ENCODE results near the gene JAG1.

Gene JAG1

DNA sequence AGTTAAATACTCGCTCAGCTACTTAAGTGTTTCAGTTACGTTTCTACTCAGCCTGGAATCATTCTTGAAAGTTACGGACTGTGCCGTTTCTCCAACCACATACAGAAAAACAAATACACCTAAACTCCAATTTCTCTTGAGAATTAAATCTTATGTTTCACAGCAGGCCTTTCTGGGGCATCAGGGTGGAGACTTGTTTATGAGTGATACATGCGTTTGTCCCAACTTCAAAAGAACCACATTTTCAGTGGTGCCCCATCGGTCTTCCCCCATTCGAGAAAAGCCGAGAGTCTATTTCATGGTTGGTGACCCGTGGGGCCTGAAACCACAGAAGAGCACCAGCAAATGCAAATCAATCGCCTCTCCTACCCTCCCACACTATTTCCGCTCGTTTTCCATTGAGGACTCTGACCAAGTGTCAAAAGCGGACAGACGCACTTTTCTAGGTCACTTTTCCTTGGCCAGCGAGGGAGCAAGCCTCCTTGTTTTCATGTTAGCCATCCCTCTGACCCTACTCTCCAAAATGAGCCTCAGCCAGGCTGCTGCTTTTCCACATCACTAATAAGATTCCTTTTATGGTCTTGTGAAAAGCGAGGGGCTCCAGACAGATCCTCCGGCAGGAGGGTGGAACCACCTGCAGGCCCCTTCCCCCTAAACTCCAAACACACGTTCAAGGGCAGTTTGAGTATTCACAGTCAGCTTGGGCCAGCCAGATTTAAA, 3.1 kb downstream of the JAG1 start:
- Histone ChIP-seq H3K27me3 (replicated peaks; ENCODE audit: control insufficient read depth, insufficient read depth, low read length, poor library complexity, severe bottlenecking) (peaks cover 22% of the 10 kb centered on the region), H3K4me3 (ENCODE audit: insufficient read depth, low read depth, low read length, poor library complexity, severe bottlenecking) (no peak overlapping the region), H3K27ac (ENCODE audit: insufficient read depth, low read length, poor library complexity, severe bottlenecking) (no peak overlapping the region), H3K9me3 (ENCODE audit: control insufficient read depth, low read length) (no peaks in the 10 kb centered on the region), H3K36me3 (ENCODE audit: control insufficient read depth, insufficient read depth, low read length) (no peaks in the 10 kb centered on the region), H3K4me1 (ENCODE audit: control insufficient read depth, insufficient read depth, low read length, poor library complexity, severe bottlenecking) (peaks cover 19% of the 10 kb centered on the region)
- no peak for DNase-seq

DNA sequence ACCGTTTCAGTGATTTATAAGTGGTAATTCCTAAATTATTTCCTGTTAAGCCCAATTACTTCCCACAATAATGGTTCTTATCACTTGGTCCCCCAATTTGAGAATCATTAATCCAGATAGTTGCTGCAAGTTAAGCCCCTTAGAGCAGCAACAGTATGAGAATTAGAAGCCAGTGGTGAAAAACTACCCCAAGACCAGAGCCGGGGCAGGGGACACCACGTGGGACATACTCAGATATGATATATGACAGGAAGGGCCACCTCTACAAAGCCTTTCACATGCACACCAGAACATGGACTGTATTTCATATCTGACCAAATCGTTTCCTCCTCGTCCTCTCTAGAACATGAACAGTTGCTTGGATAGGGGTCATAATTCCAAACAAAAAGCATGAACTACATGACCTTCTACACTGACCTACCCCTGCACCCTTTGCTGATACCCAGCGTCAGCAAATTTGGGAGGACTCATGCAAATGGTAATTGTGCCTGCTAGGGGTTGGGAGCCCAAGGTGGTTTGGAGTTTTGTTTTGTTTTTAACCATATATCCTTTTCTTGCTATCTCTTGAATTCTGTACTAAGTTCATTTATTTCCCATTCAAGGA, 3.9 kb downstream of the JAG1 start:
- no peak overlapping the region for H3K27ac ChIP-seq (ENCODE audit: insufficient read depth, low read length, poor library complexity, severe bottlenecking)

DNA sequence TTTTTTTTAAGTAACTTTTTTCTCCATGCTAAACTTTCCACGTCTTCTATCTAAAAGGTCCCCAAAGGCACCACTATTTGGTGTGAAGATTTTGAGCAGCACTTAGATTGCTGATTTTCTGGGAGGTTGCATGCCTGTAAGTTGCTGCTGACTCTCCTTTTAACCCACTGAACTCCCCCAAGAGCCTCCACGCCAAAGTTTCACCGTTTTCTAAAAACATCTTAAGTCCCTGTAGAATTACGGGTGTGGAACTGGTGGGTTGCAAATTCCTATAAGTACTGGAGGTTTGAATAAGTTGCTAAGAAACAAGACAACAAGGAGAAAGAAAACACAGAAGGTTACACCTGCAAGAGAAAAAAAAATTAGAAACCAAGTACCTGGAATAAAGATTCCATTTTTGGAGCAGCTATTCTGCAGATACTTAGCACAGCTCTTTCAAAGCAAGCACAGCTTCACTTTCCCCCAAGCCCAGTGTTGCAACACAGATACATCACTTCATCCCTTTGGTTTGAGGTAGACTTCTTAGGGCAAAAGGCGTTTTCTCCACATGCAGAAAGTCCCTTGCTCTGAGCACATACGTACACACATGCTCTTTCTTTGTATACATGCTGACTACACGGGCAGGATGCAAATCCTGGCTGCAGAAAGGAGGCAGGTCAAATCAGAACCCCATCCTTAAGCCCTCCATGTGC, 5.0 kb downstream of the JAG1 start:
- Histone ChIP-seq H3K36me3 (ENCODE audit: control insufficient read depth, insufficient read depth, low read length) (no peaks in the 10 kb centered on the region), H3K9me3 (ENCODE audit: control insufficient read depth, low read length) (no peaks in the 10 kb centered on the region), H3K4me1 (ENCODE audit: control insufficient read depth, insufficient read depth, low read length, poor library complexity, severe bottlenecking) (peaks cover 13% of the 10 kb centered on the region), H3K4me3 (ENCODE audit: insufficient read depth, low read depth, low read length, poor library complexity, severe bottlenecking) (no peak overlapping the region), H3K27ac (ENCODE audit: insufficient read depth, low read length, poor library complexity, severe bottlenecking) (no peak overlapping the region), H3K27me3 (replicated peaks; ENCODE audit: control insufficient read depth, insufficient read depth, low read length, poor library complexity, severe bottlenecking) (peaks cover 13% of the 10 kb centered on the region)
- no peak for DNase-seq

More for the DNA sequence above, 3.9 kb downstream of the JAG1 start:
- DNase-seq: no peak
- Histone ChIP-seq H3K36me3 (ENCODE audit: control insufficient read depth, insufficient read depth, low read length) (no peaks in the 10 kb centered on the region), H3K9me3 (ENCODE audit: control insufficient read depth, low read length) (no peaks in the 10 kb centered on the region), H3K4me3 (ENCODE audit: insufficient read depth, low read depth, low read length, poor library complexity, severe bottlenecking) (no peak overlapping the region), H3K27me3 (replicated peaks; ENCODE audit: control insufficient read depth, insufficient read depth, low read length, poor library complexity, severe bottlenecking) (peaks cover 17% of the 10 kb centered on the region), H3K4me1 (ENCODE audit: control insufficient read depth, insufficient read depth, low read length, poor library complexity, severe bottlenecking) (peaks cover 19% of the 10 kb centered on the region)

DNA sequence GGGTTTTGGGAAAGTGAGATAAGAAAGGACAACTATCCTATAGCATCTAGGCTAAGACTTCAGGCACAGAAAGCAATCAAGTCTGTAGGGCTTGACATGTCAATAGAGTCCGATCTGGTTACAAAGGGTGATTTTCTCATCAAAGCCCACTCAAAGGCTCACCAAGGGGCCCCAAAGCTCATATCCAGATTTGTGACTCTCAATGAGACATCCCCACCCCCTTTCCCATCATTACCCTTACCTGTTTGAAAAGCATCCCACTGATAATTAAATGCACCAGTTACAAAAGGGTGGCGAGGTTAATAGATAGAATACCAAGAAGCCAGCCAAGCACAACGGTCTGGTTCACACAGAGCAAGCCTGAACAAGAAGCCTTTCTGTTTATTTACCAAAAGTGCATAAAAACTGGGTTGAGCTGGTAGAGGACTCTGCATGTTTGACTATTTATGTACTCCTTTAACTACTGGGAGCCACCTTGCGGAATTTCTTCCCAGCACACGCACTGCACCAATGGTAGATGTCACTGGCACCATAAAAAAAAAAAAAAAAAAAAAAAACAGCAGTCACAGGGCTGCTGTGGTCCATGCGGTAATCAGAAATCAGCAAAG, 6.1 kb downstream of the JAG1 start:
- no peak overlapping the region for H3K4me3 ChIP-seq (ENCODE audit: insufficient read depth, low read depth, low read length, poor library complexity, severe bottlenecking)
- peaks cover 9% of the 10 kb centered on the region for H3K4me1 ChIP-seq (ENCODE audit: control insufficient read depth, insufficient read depth, low read length, poor library complexity, severe bottlenecking)
- no peak overlapping the region for H3K27ac ChIP-seq (ENCODE audit: insufficient read depth, low read length, poor library complexity, severe bottlenecking)
- H3K9me3 ChIP-seq (ENCODE audit: control insufficient read depth, low read length): no peaks in the 10 kb centered on the region
- no peaks in the 10 kb centered on the region for H3K36me3 ChIP-seq (ENCODE audit: control insufficient read depth, insufficient read depth, low read length)
- H3K27me3 ChIP-seq (replicated peaks; ENCODE audit: control insufficient read depth, insufficient read depth, low read length, poor library complexity, severe bottlenecking): peaks cover 13% of the 10 kb centered on the region
- DNase-seq: no peak

DNA sequence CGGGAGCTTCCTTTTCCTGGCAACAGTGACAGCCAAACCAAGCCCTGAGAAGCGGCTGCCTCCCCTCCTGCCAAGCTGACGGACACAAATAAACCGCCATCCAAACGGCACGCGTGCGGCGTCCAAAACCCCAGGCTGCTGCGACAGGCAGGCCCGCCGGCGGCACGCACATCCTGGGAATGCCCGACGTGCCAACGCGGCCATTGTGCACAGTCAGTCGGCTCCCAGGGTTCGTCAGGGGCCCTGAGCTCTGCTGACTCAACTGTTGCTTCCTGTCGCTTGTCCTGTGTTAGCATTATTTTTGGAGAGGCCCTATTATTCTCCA, 6.8 kb downstream of the JAG1 start:
- H3K36me3 ChIP-seq (ENCODE audit: control insufficient read depth, insufficient read depth, low read length): no peaks in the 10 kb centered on the region
- peaks cover 9% of the 10 kb centered on the region for H3K27me3 ChIP-seq (replicated peaks; ENCODE audit: control insufficient read depth, insufficient read depth, low read length, poor library complexity, severe bottlenecking)
- peaks cover 4% of the 10 kb centered on the region for H3K4me1 ChIP-seq (ENCODE audit: control insufficient read depth, insufficient read depth, low read length, poor library complexity, severe bottlenecking)
- H3K4me3 ChIP-seq (ENCODE audit: insufficient read depth, low read depth, low read length, poor library complexity, severe bottlenecking): no peak overlapping the region
- no peaks in the 10 kb centered on the region for H3K9me3 ChIP-seq (ENCODE audit: control insufficient read depth, low read length)
- H3K27ac ChIP-seq (ENCODE audit: insufficient read depth, low read length, poor library complexity, severe bottlenecking): no peak overlapping the region
- no peak for DNase-seq

DNA sequence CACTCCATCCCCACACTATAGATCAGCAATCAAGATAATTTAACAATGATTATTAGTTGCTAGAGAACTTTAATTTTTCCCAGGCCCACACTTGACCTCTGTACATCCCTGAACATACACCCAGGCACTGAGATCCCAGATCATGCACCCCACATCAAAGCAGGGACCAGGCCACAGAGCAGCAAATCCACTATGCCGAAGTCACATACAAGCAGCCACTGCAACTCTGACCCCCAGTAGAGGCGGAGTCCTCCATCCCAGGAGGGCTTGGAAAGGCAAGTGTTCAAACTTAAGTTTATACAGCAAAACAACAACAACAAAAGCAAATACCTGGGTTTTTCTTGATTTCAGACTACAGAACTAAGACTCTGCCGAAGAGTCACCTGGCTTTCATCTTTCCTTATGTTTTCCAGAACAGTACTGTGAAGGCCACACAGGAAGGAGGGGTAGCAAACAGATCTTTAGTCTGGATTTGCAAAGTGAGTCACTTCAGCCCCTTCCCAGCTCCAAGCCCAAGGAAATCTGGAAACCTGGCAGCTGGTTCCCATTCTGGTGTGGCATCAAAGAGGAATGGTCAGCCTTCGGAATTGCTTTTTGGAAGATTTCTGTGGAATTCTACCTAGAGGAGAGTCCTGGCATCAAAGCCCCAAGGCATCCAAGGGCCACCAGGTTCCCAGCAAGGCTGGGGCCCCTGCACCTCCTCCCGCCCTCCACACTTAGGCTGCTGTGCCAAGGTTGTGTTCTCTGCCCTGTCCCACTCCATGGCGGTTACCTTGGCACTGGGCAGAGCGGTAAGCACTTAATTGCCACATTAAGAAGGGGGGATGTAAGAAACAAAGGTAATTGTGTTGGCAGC, 7.3 kb downstream of the JAG1 start:
- no peak overlapping the region for H3K4me3 ChIP-seq (ENCODE audit: insufficient read depth, low read depth, low read length, poor library complexity, severe bottlenecking)
- H3K36me3 ChIP-seq (ENCODE audit: control insufficient read depth, insufficient read depth, low read length): no peaks in the 10 kb centered on the region
- no peak overlapping the region for H3K27ac ChIP-seq (ENCODE audit: insufficient read depth, low read length, poor library complexity, severe bottlenecking)

DNA sequence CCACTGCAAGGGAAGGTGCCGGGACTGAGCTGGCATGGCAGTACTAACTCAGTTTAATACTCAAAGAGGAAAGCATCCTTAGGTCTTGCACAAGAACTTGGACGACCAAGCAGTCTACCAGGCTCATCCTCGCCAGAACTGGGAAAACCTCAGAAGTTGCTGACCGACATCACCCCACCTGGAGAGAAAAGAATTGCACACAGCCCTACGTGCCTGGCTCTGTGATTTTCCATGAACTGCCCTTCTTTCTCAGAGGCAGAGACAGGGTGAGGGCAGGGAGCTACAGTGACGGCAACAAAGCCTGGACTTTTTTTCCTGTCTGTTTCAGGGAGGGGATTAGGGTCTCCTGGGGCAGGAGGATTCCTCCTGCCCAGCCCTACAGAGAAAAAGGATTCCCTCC, 8.0 kb downstream of the JAG1 start:
- Histone ChIP-seq H3K4me3 (ENCODE audit: insufficient read depth, low read depth, low read length, poor library complexity, severe bottlenecking) (no peak overlapping the region), H3K27ac (ENCODE audit: insufficient read depth, low read length, poor library complexity, severe bottlenecking) (no peak overlapping the region), H3K4me1 (ENCODE audit: control insufficient read depth, insufficient read depth, low read length, poor library complexity, severe bottlenecking) (no peaks in the 10 kb centered on the region), H3K9me3 (ENCODE audit: control insufficient read depth, low read length) (no peaks in the 10 kb centered on the region), H3K36me3 (ENCODE audit: control insufficient read depth, insufficient read depth, low read length) (no peaks in the 10 kb centered on the region), H3K27me3 (replicated peaks; ENCODE audit: control insufficient read depth, insufficient read depth, low read length, poor library complexity, severe bottlenecking) (peaks cover 7% of the 10 kb centered on the region)
- DNase-seq: no peak

More for the DNA sequence above, 7.3 kb downstream of the JAG1 start:
- no peak for DNase-seq
- Histone ChIP-seq H3K4me1 (ENCODE audit: control insufficient read depth, insufficient read depth, low read length, poor library complexity, severe bottlenecking) (no peaks in the 10 kb centered on the region), H3K9me3 (ENCODE audit: control insufficient read depth, low read length) (no peaks in the 10 kb centered on the region), H3K27me3 (replicated peaks; ENCODE audit: control insufficient read depth, insufficient read depth, low read length, poor library complexity, severe bottlenecking) (peaks cover 7% of the 10 kb centered on the region)

DNA sequence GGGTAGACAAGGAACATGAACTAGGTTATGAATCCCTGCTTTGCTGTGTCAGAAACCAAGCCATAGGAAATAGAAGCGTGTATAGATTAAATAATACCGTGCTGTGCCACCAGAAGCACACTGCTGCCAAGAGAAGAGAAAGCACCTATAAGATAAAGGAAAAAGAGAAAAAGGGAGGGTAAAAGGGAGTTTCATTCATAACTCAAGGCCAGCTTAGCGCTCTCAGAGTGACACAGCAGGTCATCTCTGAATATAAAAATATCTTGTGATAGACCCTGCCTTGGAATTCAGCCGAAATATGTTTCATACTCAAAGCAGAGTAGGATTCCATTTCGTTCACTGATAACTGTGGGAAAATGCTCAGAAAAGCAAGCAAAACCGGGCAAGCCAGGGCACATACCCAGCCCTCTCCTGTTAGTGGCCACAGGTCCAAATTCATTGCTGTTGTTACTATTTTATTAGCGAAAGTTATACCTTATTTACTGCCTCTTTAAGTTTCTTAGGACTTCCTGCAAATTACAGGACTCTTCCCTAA, 8.7 kb downstream of the JAG1 start:
- Histone ChIP-seq H3K36me3 (ENCODE audit: control insufficient read depth, insufficient read depth, low read length) (no peaks in the 10 kb centered on the region), H3K4me1 (ENCODE audit: control insufficient read depth, insufficient read depth, low read length, poor library complexity, severe bottlenecking) (no peaks in the 10 kb centered on the region), H3K4me3 (ENCODE audit: insufficient read depth, low read depth, low read length, poor library complexity, severe bottlenecking) (no peak overlapping the region), H3K27ac (ENCODE audit: insufficient read depth, low read length, poor library complexity, severe bottlenecking) (no peak overlapping the region), H3K9me3 (ENCODE audit: control insufficient read depth, low read length) (no peaks in the 10 kb centered on the region), H3K27me3 (replicated peaks; ENCODE audit: control insufficient read depth, insufficient read depth, low read length, poor library complexity, severe bottlenecking) (peaks cover 6% of the 10 kb centered on the region)
- DNase-seq: no peak

DNA sequence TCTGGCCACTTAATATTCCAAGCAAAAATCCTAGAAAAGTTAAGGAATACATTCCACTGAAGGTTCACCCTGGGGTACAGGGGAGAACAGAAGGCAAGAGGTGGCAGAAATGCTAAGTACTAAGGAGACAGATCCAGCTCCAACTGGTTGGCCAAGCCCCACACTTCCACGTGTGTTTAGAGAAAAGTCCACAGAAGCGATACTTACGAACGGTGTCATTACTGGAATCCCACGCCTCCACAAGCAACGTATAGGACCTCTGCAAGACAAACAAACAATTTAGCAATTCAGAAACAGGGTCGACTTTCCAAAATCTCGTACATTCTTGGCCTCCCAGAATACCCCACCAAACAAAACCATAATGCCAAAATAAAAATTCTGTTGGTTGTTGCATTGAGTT, 10.0 kb downstream of the JAG1 start:
- H3K4me3 ChIP-seq (ENCODE audit: insufficient read depth, low read depth, low read length, poor library complexity, severe bottlenecking): no peak overlapping the region
- no peak overlapping the region for H3K27ac ChIP-seq (ENCODE audit: insufficient read depth, low read length, poor library complexity, severe bottlenecking)
- no peaks in the 10 kb centered on the region for H3K9me3 ChIP-seq (ENCODE audit: control insufficient read depth, low read length)
- DNase-seq: no peak
- H3K36me3 ChIP-seq (ENCODE audit: control insufficient read depth, insufficient read depth, low read length): no peaks in the 10 kb centered on the region
- no peaks in the 10 kb centered on the region for H3K27me3 ChIP-seq (replicated peaks; ENCODE audit: control insufficient read depth, insufficient read depth, low read length, poor library complexity, severe bottlenecking)
- no peaks in the 10 kb centered on the region for H3K4me1 ChIP-seq (ENCODE audit: control insufficient read depth, insufficient read depth, low read length, poor library complexity, severe bottlenecking)

Data from effector memory CD4-positive, alpha-beta T cell (primary cell).